ENCODE data around the gene LMAN1L.

DNA sequence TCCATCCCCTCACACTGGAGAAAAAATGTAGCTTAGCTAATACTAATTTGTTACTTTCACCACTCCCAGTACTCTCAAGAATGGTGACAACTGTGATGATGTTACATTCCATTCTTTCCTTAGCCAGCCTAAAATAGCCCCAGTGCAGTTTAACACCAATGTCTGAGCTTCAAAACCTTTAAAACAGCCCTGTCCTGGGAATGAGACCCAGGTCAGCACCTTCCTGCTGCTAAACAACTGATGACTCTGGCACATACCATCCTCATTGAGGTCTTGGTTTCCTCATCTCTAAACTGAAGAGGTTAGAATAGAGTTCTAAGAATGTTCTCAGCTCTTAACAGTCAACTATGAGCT lies 56.7 kb downstream of the LMAN1L start:
- TF ChIP-seq, protein P1, sequence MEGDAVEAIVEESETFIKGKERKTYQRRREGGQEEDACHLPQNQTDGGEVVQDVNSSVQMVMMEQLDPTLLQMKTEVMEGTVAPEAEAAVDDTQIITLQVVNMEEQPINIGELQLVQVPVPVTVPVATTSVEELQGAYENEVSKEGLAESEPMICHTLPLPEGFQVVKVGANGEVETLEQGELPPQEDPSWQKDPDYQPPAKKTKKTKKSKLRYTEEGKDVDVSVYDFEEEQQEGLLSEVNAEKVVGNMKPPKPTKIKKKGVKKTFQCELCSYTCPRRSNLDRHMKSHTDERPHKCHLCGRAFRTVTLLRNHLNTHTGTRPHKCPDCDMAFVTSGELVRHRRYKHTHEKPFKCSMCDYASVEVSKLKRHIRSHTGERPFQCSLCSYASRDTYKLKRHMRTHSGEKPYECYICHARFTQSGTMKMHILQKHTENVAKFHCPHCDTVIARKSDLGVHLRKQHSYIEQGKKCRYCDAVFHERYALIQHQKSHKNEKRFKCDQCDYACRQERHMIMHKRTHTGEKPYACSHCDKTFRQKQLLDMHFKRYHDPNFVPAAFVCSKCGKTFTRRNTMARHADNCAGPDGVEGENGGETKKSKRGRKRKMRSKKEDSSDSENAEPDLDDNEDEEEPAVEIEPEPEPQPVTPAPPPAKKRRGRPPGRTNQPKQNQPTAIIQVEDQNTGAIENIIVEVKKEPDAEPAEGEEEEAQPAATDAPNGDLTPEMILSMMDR (IDR thresholded peaks at IDR 0.05; ENCODE audit: low read length): no peak
- TF ChIP-seq EZH2 (IDR thresholded peaks at IDR 0.05; ENCODE audit: borderline replicate concordance, low read length): no peak
